GM12874 (cell line): Measurements from ENCODE around the gene ASPHD2.

ENCODE experiments used
- CTCF ChIP-seq: IDR thresholded peaks from 2 replicates; pipeline ENCODE4 v1.5.1; 2011; ENCODE audit warnings: low read depth, mild to moderate bottlenecking, control low read depth, low read length, moderate library complexity; ENCODE audit not compliant: insufficient read depth

Gene ASPHD2

GRCh38 chr22:26428515-26429457 is at the start of gene ASPHD2:
TSS of gene ASPHD2 (plus strand) at chr22:26429260. CDS start at chr22:26433616, 4,356 bp downstream.
- no peak for TF ChIP-seq CTCF

GRCh38 chr22:26380072-26380830 is 48.8 kb upstream of the ASPHD2 start:
- TF ChIP-seq CTCF: no peak

GRCh38 chr22:26382782-26383181 is 46.3 kb upstream of the ASPHD2 start:
- no peak for TF ChIP-seq CTCF

GRCh38 chr22:26383968-26384556 is 45.0 kb upstream of the ASPHD2 start:
- TF ChIP-seq CTCF: no peak

- no peak for TF ChIP-seq CTCF
These were observed 43.9 kb upstream of the ASPHD2 start for GRCh38 chr22:26385164-26385563.

GRCh38 chr22:26389125-26389524 is 39.9 kb upstream of the ASPHD2 start:
- TF ChIP-seq CTCF: no peak

GRCh38 chr22:26391091-26391490 is 38.0 kb upstream of the ASPHD2 start:
- TF ChIP-seq CTCF: no peak
